GM12875 (cell line): ENCODE results near the gene SPINK4.

Source experiments
- H3K4me3 ChIP-seq: one replicate; pipeline ENCODE4 v1.5.1; 2011; ENCODE audit warnings: low read depth, low read length, control low read depth
- CTCF ChIP-seq: IDR thresholded peaks from 2 replicates; pipeline ENCODE4 v1.5.1; 2011; ENCODE audit warnings: low read depth, mild to moderate bottlenecking, control low read depth, inconsistent platforms, low read length, moderate library complexity, borderline replicate concordance; ENCODE audit not compliant: insufficient read depth

The SPINK4 gene

GRCh38 chr9:33236571-33236970 lies 3.4 kb upstream of the SPINK4 start:
- TF ChIP-seq CTCF = no peak
- no peak overlapping the region for H3K4me3 ChIP-seq

GRCh38 chr9:33241298-33241697 lies 1.3 kb downstream of the SPINK4 start:
- no peak for TF ChIP-seq CTCF
- no peak overlapping the region for H3K4me3 ChIP-seq

GRCh38 chr9:33242609-33243134 lies 2.7 kb downstream of the SPINK4 start:
- no peak overlapping the region for H3K4me3 ChIP-seq
- no peak for TF ChIP-seq CTCF

GRCh38 chr9:33244137-33244784 lies 4.3 kb downstream of the SPINK4 start:
- TF ChIP-seq CTCF = no peak
- H3K4me3 ChIP-seq = no peak overlapping the region

GRCh38 chr9:33245341-33245740 lies 5.4 kb downstream of the SPINK4 start:
- TF ChIP-seq CTCF = no peak
- H3K4me3 ChIP-seq = no peak overlapping the region

- no peak for TF ChIP-seq CTCF
- H3K4me3 ChIP-seq = no peak overlapping the region
Observed at GRCh38 chr9:33246269-33246860, 6.4 kb downstream of the SPINK4 start.

GRCh38 chr9:33248606-33249005 lies 8.6 kb downstream of the SPINK4 start:
- H3K4me3 ChIP-seq = no peak overlapping the region
- TF ChIP-seq CTCF = no peak
